ENCODE results near the gene HPN.
"Not testable (repeated sequence)": the region's sequence is repeated elsewhere in the genome, so short reads cannot be mapped to it uniquely, and the experiment has no call there.

Gene HPN

DNA sequence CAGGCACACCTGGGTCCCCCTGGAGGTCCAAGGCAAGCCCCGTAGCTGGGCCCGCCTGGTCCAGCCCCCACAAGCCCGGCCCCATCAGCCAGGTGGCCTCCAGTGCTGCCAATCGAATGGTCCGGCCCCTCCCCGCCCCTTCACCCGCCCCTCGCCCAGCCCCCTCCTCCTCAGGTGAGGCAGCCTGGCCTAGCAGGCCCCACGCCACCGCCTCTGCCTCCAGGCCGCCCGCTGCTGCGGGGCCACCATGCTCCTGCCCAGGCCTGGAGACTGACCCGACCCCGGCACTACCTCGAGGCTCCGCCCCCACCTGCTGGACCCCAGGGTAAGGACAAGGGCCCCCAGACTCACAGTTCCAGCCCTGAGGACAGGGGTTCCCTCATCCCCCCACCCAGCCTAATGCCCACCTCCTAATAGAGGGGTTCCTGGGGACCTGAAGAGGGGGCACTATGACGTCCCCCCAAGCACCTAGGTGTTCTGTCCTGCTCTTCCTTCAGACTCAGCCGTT lies at the start of gene HPN:
Gene HPN, plus strand, starts transcription at position 174 of the 508 bp plus-strand sequence. CDS start 786 bp downstream, outside the sequence.
- no peak for DNase-seq (ENCODE audit: low read depth in 2 of 3, low spot score in 1 of 3)

DNA sequence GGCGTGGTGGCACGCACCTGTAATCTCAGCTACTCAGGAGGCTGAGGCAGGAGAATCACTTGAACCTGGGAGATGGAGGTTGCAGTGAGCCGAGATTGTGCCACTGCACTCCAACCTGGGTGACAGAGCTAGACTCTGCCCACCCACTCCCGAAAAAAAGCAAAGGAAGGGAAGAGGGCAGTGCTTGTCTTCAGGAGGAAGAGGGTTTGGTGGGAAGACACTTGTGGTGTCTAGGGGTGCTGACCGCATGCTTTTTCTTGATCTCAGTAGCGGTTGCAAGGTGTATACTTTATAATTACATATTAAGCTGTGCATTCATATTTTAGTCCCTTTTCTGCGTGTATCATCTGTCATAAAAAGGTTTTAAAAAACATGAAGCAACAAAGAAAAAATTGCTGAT lies 48.9 kb upstream of the HPN start:
- not testable (repeated sequence) for DNase-seq (ENCODE audit: low read depth in 2 of 3, low spot score in 1 of 3)

DNA sequence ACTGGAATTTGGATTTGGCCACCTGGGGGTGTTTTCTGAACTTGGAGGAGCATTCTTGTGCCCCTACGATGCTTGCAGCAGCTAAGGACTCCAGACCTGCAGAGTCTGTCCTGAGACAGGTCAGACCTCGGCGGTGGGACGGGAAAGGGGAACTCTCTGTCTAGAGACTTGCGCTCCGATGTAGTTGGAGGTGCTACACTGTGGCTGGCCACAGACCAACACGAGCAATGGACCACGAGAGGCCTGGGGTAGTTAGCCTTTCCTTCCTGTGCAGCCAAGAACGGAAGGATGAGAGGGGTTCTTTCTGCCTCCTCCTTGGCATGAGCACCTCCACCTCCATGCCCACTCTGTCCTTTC lies 47.3 kb upstream of the HPN start:
- DNase-seq (ENCODE audit: low read depth in 2 of 3, low spot score in 1 of 3), result no peak

DNA sequence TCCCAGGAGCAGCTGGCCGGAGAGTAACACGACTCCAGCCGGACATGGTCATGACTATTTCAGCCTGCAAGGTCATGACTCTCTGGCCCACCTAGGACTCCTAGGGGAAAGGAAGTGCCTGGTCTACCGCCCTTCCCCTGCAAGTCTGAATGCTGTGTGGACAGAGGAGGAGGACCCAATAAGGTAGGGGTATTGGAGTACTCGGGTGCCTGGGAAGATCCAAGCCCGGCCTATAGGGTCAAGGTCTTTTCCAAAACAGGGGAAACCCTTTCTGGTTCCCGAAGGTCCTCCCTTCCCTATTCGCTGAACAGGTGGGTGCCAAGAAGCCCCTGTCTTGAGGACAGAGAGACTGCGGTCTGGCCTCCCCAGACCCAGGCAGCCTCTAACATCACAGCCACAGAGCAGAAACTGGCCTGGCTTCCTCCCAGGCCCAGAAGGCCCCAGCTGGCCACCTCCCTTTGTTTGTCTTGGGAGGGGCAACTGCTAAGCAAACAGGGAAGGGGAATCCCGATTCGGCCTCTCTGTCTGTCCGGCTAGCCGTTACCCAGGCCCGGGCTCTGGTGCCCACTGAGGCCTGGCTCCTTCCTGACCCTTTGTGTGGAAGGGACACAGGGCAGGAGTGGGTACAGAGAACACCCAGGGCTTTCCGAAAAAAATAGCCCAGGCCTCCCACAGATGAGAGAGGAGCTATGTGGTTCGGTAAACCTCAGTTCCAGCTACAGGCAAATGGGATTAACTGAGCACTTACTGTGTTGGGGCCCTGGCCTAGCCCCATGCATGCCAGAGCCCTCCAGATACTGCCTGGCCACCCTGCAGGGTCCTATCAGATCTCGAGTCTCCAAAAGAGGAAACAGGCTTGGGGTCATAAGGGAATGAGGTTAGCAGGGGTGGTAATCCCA lies 46.6 kb upstream of the HPN start:
- no peak for DNase-seq (ENCODE audit: low read depth in 2 of 3, low spot score in 1 of 3)

DNA sequence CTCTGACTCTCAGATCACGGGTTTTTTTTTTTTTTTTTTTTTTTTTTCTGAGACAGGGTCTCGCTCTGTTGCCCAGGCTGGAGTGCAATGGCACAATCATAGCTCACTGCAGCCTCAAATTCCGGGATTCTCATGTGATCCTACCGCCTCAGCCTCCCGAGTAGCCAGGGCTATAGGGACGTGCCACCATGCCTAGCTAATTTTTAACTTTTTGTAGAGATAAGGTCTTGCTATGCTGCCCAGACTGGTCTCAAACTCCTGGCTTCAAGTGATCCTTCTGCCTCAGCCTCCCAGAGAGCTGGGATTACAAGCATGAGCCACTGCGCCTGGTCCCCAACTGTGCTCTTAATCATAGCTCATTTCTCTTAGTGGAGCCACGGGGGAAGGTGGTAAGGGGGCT lies 46.0 kb upstream of the HPN start:
- DNase-seq (ENCODE audit: low read depth in 2 of 3, low spot score in 1 of 3), result no peak

DNA sequence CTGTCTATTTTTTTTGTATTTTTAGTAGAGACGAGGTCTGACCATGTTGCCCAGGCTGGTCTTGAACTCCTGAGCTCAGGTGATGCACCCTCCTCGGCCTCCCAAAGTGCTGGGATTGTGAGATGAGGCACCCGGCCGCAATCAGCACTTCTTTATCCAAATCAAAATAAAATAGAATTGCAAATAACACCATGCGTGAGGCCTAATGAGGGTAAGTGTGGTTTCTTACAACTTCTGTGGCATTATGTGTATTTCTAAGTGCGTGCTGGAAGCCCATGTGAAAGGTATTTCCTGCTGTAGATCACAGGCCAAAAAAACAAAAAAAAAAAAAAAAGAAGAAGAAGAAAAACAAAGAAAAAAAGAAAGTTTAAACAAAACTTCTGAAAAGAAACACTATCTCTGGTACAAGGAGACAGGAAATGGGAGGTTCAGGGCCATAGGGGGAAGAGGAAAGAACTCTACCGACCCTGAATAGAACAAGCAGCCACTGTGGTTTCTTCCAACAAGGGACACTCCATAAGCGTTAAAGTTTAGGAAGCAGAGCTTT lies 44.4 kb upstream of the HPN start:
- DNase-seq (ENCODE audit: low read depth in 2 of 3, low spot score in 1 of 3), result no peak

DNA sequence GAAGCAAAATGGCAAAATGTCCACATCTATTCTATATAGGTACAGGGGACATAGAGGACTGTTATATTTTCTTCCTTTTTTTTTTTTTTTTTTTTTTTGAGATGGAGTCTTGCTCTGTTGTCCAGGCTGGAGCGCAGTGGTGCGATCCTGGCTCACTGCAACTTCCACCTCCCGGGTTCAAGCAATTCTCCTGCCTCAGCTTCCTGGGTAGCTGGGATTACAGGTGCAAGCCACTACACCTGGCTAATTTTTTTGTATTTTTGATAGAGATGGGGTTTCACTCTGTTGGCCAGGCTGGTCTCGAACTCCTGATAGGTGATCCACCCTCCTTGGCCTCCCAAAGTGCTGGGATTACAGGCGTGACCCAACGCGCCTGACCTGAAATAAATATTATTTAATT lies 43.3 kb upstream of the HPN start:
- not testable (repeated sequence) for DNase-seq (ENCODE audit: low read depth in 2 of 3, low spot score in 1 of 3)

DNA sequence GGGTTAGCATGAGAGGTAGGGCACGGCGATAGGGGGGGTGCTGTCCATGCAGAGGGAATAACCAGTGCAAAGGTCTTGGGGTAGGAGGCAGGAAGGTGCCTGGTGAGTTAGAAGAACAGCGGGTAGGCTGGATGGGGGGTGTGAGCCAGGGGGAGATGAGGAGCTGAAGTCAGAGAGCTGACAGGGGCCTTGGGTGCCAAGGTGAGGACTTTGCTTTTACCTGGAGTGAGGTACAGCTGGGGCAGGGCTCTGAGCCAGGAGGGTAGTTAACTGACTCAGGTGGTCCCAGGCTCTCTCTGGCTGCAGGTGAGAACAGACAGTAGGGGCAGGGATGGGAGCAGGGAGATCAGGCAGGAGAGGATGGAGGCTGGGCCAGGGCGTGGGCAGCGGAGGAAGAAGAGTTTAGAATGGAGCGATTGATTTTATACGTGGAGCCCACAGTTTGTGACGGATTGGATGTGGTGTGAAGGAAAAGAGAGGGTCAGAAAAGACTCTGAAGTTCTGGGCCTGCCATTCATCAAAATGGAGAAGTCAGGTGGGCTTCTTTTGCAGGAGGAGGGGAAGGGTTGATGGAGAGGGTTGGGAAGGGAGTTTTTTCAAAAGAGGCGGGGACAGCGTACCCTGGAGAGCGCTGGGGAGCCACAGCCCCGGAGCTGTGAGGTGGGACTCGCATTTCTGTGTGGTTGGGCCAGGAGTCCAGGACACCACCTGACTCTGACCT lies 42.6 kb upstream of the HPN start:
- DNase-seq (ENCODE audit: low read depth in 2 of 3, low spot score in 1 of 3), result no peak

DNA sequence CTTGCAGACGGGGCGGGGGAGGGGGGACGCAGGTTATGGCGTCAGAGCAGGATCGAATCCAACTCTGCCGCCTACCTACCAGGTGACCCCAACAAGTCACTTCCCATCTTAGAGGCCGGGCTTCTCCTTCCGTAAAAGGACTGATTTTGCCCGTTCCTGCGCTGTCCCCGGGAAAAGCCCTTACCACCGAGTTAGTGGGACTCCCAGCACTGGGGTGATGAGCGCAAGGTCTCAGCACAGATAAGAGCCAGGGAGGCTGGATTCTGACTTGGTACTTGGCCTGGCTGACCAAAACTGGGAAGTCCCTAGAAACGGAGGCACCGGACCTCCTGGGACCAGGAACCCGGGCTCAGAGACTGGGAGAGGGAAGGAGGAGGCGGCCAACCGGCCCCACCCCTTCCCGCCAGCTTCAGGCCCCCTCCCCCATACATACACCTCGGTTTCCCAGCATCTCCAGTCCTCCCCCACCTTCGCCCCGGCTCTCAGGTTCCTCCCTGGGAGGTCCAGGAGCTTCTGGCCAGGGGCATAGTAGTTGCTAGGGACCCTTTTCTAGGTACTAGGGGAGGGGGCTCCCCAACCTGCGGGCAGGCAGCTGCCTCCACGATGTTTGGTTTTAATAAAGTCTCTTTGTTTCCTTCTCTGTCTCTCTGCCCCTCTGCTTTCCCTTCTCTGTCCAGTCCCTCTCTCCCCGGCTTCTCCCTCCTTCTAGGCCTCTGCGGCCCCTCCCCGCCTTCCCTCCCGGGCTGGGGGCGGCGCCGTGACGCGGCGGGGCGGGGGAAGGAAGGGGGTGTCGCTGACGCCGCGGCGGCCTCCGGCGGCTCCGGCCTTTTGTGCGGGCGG lies 41.8 kb upstream of the HPN start, which contains the start of gene GRAMD1A:
Gene GRAMD1A, plus strand, starts transcription at position 826 of the 840 bp plus-strand sequence. CDS start 156 bp downstream, outside the sequence.
- peak; percentile 51 to 79 (median 63) for DNase-seq (ENCODE audit: low read depth in 2 of 3, low spot score in 1 of 3)

DNA sequence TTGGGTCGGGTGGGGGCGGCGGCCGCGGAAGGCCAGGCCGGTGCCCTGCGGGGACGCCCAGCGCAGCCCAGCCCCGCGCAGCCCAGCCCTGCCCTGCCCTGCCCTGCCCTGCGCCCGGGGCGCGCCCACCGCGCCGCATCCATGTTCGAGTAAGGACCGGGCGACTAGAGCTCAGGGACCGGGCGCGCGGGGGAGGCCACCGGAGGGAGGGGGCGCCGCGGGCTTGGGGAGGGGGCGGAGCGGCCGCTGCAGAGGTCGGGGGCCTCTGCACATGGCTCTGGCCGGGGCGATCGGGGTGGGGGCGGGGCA lies 41.2 kb upstream of the HPN start:
- DNase-seq (ENCODE audit: low read depth in 2 of 3, low spot score in 1 of 3), result no peak

DNA sequence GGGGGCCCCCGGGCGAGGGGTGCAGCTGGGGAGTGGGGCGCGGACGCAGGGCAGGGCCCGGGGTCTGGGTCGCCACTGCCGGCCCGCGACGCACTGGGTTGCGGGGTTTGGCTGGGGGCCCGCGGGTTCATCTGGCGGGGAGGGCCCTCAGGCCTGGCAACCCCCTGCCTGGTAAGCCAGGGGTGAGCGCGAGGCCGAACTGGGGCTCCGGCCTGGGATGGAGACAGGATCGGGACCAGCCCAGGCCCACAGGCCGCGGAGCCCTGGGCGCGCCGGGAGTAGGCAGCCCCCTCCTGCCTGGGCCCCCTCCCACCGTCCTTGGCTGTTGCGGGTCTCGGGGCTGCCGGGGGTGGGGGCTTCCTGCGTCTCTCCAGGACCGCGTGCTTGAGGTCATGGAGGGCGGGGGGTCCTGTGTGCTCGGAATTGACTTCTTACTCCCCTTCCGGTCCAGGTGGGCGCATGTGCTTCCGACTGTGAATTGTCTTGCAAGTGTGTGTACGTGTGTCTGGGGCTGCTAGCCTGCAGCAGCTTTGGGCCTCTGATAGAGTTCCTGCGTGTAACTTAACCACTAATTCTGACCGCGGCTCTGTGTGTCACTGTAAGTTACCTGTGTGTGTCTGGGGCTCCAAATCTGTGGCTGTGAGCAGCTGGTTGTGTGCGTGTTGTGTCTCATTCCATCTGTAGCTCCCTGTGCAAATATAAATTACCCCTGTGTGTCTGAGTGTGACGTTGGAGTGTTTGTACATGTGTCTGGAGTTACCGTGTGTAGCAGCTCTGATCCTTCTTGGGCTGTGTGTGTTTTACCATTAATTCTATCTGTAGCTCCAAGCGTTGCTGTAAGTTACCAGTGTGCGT lies 40.6 kb upstream of the HPN start:
- DNase-seq (ENCODE audit: low read depth in 2 of 3, low spot score in 1 of 3), result peak; percentile 40 to 53 (median 44)

DNA sequence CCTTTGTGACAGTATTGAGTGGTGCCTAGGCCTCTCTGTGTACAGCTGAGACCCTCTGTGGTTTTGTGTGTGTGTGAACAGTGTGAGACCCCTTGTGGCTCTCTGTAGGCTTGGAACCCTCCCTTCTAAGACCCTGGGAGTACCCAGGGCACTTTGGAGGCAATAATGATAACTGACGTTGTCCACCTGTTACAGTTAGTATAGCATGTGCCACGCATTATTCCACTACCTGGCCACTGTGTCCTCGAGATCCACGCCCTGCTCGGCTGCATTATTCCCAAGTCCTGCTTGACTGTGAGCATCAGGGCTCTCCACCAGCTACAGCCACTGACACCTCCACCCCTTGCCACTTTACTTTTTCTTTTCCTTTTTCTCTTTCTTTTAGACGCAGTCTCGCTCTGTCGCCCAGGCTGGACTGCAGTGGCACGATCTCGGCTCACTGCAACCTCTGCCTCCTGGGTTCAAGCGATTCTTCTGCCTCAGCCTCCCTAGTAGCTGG lies 39.4 kb upstream of the HPN start:
- DNase-seq (ENCODE audit: low read depth in 2 of 3, low spot score in 1 of 3), result no peak

DNA sequence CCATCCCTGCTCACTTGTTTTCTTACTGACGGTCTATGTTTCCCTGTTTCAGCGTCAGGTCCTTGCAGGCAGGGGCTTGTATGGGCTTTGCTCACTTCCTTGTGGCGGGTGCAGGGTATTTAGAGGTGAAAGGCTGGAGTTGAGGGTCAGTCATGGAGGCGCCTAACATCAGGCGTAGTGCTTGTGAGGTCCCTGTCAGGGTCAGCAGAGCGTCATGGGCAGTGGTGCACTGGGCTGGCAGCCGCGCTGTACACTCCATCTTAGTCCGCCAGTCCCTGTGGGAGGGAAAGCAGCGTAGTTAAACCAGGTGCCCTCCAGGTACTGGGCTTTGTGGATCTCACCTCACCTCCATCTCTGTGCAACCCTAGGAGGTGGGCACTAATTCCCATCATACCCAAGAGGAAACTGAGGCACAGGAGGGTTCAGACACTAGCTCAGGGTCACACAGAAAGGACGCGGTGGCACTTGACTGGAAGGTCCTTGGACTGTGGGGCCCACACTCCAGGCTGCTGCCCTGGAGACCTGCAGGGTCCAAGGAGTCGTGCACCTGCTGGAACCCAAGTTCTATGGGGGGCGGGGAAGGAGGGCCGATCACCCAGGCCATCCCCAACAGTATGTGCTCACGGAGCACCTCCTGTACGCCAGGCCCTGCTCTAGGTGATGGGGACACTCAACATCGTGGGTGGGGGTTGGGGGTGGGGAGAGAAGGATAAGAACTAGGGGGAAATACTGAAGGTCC lies 36.8 kb upstream of the HPN start:
- DNase-seq (ENCODE audit: low read depth in 2 of 3, low spot score in 1 of 3), result no peak

DNA sequence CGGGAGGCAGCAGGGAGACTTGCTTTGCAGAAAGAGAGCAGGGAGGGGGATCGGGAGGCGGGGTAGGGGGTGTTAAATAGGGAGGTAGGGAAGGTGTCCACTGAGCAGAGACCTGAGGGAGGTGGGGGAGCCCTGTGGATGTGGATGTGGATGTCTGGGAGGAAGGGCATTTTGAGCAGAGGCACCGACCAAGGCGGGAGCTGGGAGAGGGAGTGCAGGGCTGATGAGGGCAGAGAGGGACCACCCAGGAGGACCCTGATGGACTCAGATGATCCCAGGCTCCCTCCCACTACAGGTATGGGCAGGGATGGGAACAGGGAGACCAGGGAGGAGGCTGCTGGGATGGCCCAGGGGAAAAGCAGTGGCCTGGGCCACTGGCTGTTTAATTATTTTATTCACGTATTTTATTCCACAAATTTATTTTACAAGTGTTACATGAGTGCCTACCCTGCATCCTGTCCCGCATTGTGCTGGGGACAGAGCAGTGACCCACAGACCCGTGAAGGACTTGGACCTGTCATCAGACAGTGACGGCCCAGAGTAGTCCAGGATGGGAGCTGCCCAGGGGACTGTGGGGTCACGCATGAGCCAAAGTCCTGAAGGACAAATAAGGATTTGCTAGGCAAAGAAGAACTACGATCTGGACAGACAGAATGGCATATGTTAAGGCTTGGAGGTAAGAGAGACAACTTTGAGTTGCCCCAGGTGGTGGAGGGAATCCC lies 36.1 kb upstream of the HPN start:
- no peak for DNase-seq (ENCODE audit: low read depth in 2 of 3, low spot score in 1 of 3)

DNA sequence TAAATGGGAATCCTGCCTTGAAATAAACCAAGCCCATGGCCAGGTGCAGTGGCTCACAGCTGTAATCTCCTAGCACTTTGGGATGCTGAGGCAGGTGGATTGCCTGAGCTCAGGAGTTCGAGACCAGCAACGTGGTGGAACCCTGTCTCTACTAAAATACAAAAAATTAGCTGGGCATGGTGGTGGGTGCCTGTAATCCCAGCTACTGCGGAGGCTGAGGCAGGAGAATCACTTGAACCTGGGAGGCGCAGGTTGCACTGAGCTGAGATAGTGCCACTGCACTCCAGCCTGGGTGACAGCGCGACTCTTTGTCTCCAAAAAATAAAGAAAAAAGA lies 35.5 kb upstream of the HPN start:
- not testable (repeated sequence) for DNase-seq (ENCODE audit: low read depth in 2 of 3, low spot score in 1 of 3)

DNA sequence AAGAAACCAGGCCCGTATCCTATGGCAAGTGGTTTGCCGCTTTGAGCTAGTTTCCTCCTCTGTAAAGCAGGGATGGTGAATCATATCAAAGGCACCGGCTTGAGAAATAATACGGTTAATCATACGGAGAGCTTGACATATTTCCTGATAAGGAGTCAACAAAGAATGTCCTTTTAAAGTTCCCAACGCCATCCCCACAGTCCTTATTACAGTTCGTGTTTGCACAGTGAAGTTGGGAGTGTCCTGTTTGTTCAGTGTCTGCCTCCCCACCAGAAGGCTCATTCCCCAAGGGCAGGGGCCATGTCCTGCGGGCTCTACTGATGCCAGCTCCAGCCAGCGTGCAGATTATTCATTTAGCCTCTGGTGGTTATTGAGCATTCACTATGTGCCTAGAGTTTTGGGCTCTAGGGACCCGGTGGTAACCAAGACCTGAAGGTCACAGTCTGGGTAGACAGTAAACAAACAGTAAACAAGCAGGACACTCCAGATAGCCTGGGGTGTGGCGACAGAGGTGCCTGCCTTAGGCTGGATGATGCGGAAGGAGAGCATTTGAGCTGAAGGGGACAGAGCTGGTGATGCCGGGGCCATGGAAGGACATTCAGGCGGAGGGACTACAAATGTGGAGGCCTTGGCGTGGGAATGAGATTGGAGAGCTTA lies 35.1 kb upstream of the HPN start:
- DNase-seq (ENCODE audit: low read depth in 2 of 3, low spot score in 1 of 3), result no peak

DNA sequence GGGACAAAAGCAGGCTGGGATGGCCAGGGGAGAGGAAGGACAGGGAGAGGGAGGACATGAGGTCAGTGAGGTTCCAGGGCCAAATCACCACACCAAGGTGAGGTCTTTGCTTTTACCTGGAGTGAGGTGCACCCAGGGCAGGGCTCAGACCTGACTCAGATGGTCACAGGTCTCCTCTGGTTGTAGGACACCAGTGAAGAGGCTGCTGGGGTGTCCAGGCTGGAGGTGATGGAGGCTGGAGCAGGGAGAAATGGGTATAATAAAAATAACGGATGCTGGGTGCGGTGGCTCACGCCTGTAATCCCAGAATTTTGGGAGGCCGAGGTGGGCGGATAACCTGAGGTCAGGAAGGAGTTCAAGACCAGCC lies 34.5 kb upstream of the HPN start:
- no peak for DNase-seq (ENCODE audit: low read depth in 2 of 3, low spot score in 1 of 3)

DNA sequence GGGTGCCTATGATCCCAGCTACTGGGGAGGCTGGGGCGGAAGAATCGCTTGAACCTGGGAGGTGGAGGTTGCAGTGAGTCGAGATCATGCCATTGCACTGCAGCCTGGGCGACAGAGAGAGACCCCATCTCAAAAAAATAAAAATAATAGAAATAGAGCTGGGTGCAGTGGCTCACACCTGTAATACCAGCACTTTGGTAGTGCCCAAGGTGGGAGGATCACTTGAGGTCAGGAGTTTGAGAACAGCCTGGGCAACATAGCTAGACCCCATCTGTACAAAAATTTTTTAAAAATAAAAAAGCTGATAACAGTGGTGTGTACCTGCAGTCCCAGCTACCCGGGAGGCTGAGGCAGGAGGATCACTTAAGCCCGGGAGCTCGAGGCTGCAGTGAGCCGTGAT lies 34.1 kb upstream of the HPN start:
- DNase-seq (ENCODE audit: low read depth in 2 of 3, low spot score in 1 of 3), result not testable (repeated sequence)

Measured in stimulated activated CD4-positive, alpha-beta T cell treated with anti-CD3 and anti-CD28 coated beads, Interleukin-12 subunit alpha, Interleukin-12 subunit beta, amount 100 ng/mL, for 48 hours (primary cell).